ENCODE results near the gene OR13J1.

GRCh38 chr9:35872505-35872904, 2.3 kb upstream of the OR13J1 start:
- TF ChIP-seq CTCF (IDR thresholded peaks at IDR 0.05) (no peak), POLR2A (IDR thresholded peaks at IDR 0.05) (no peak)
